Measurements from ENCODE around the gene SCN11A.

Gene SCN11A

GRCh38 chr3:39051649-39052561 lies at the start of gene SCN11A, which contains the start of gene WDR48:
Gene SCN11A (minus strand): TSS chr3:39051944. CDS start chr3:38950362, 101,582 bp downstream.
Gene WDR48 (plus strand): TSS chr3:39052016. CDS start chr3:39052026, 10 bp downstream.
- DNase-seq (ENCODE audit: low read depth in 3 of 3, low spot score in 1 of 3) = peak; percentile 75 to 77 (median 75)

- DNase-seq (ENCODE audit: low read depth in 3 of 3, low spot score in 1 of 3) = peak in 1 of 3 donors; percentile 14
Measured at GRCh38 chr3:39101022-39101689, 49.4 kb upstream of the SCN11A start.

GRCh38 chr3:39100500-39100886 lies 48.7 kb upstream of the SCN11A start:
- no peak for DNase-seq (ENCODE audit: low read depth in 3 of 3, low spot score in 1 of 3)

- DNase-seq (ENCODE audit: low read depth in 3 of 3, low spot score in 1 of 3) = no peak
Measured at GRCh38 chr3:39099738-39100499, 48.2 kb upstream of the SCN11A start.

GRCh38 chr3:39099242-39099641 lies 47.5 kb upstream of the SCN11A start:
- DNase-seq (ENCODE audit: low read depth in 3 of 3, low spot score in 1 of 3) = no peak

- no peak for DNase-seq (ENCODE audit: low read depth in 3 of 3, low spot score in 1 of 3)
Measured at GRCh38 chr3:39098473-39099000, 46.8 kb upstream of the SCN11A start.

- DNase-seq (ENCODE audit: low read depth in 3 of 3, low spot score in 1 of 3) = no peak
Measured at GRCh38 chr3:39097716-39098472, 46.1 kb upstream of the SCN11A start.

- no peak for DNase-seq (ENCODE audit: low read depth in 3 of 3, low spot score in 1 of 3)
Measured at GRCh38 chr3:39096775-39097174, 45.0 kb upstream of the SCN11A start.

GRCh38 chr3:39095778-39096177 lies 44.0 kb upstream of the SCN11A start:
- DNase-seq (ENCODE audit: low read depth in 3 of 3, low spot score in 1 of 3) = no peak

- no peak for DNase-seq (ENCODE audit: low read depth in 3 of 3, low spot score in 1 of 3)
Measured at GRCh38 chr3:39094851-39095677, 43.3 kb upstream of the SCN11A start.

GRCh38 chr3:39090922-39091321 lies 39.2 kb upstream of the SCN11A start:
- DNase-seq (ENCODE audit: low read depth in 3 of 3, low spot score in 1 of 3) = no peak

GRCh38 chr3:39088889-39089288 lies 37.1 kb upstream of the SCN11A start:
- DNase-seq (ENCODE audit: low read depth in 3 of 3, low spot score in 1 of 3) = no peak

GRCh38 chr3:39088456-39088855 lies 36.7 kb upstream of the SCN11A start:
- DNase-seq (ENCODE audit: low read depth in 3 of 3, low spot score in 1 of 3) = no peak

- DNase-seq (ENCODE audit: low read depth in 3 of 3, low spot score in 1 of 3) = no peak
Measured at GRCh38 chr3:39086144-39086543, 34.4 kb upstream of the SCN11A start.

- no peak for DNase-seq (ENCODE audit: low read depth in 3 of 3, low spot score in 1 of 3)
Measured at GRCh38 chr3:39082666-39083313, 31.0 kb upstream of the SCN11A start.

GRCh38 chr3:39080026-39080425 lies 28.3 kb upstream of the SCN11A start:
- DNase-seq (ENCODE audit: low read depth in 3 of 3, low spot score in 1 of 3) = no peak

- DNase-seq (ENCODE audit: low read depth in 3 of 3, low spot score in 1 of 3) = no peak
Measured at GRCh38 chr3:39079530-39079929, 27.8 kb upstream of the SCN11A start.

GRCh38 chr3:39075910-39076309 lies 24.2 kb upstream of the SCN11A start:
- DNase-seq (ENCODE audit: low read depth in 3 of 3, low spot score in 1 of 3) = no peak

GRCh38 chr3:39068556-39068955 lies 16.8 kb upstream of the SCN11A start:
- no peak for DNase-seq (ENCODE audit: low read depth in 3 of 3, low spot score in 1 of 3)
